ENCODE data around the gene TTBK1.

DNA sequence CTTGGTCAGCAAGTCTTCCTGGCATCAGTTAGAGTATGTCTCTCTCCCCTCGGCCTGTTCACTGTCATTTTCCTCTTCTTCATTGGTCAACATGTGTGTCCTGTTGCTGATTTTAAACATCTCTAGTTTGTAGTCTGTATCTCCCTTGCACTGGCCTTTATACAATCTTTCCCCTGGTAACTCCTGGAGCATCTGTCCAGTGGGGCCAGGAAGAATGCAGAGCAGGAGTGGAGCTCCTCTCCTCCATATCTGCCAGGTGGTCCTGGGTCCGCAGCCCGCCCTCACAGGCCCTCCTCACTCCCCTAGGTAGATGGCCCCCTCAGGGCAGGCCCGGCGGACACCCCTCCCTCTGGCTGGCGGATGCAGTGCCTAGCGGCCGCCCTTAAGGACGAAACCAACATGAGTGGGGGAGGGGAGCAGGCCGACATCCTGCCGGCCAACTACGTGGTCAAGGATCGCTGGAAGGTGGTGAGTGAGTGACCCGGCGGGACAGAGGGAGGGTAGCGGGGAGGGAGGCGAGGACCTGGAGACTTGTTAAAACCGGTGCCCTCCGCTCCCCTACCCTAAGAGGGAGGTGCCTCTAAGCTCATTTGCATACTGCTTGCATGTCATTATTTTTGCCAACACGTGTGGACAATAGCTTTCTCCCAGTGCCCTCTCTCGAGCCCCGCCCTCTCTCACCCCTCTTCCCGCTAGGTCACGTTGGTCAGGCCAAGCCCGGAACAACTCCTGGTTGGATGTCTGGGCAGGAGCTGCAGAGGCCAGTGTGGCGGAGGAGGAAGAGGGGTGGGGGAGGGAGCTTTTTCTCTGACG, 3.2 kb downstream of the TTBK1 start:
- TF ChIP-seq, protein P1, sequence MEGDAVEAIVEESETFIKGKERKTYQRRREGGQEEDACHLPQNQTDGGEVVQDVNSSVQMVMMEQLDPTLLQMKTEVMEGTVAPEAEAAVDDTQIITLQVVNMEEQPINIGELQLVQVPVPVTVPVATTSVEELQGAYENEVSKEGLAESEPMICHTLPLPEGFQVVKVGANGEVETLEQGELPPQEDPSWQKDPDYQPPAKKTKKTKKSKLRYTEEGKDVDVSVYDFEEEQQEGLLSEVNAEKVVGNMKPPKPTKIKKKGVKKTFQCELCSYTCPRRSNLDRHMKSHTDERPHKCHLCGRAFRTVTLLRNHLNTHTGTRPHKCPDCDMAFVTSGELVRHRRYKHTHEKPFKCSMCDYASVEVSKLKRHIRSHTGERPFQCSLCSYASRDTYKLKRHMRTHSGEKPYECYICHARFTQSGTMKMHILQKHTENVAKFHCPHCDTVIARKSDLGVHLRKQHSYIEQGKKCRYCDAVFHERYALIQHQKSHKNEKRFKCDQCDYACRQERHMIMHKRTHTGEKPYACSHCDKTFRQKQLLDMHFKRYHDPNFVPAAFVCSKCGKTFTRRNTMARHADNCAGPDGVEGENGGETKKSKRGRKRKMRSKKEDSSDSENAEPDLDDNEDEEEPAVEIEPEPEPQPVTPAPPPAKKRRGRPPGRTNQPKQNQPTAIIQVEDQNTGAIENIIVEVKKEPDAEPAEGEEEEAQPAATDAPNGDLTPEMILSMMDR (IDR thresholded peaks at IDR 0.05): no peak
- no peak for TF ChIP-seq POLR2A (IDR thresholded peaks at IDR 0.05)

All from Peyer's patch (tissue), 4 donors.